Activated CD4-positive, CD25-positive, alpha-beta regulatory T cell treated with anti-CD3 and anti-CD28 coated beads, Interleukin-2, amount 50 U/mL, for 24 hours (primary cell): ENCODE results near the gene PSME3.
"Not testable (repeated sequence)": the region's sequence is repeated elsewhere in the genome, so short reads cannot be mapped to it uniquely, and the experiment has no call there.

Experiments used
- ATAC-seq, 2 donors: fragments of 150-1000 bp; cut with Tn5 transposase; one replicate each; pipeline ENCODE4 v1.10.0; 2021; ENCODE audit warnings: mild to moderate bottlenecking in 1 of 2, moderate library complexity in 1 of 2

PSME3 gene

GRCh38 chr17:42878924-42879595 is 45.9 kb downstream of the PSME3 start:
- ATAC-seq, result no peak

DNA sequence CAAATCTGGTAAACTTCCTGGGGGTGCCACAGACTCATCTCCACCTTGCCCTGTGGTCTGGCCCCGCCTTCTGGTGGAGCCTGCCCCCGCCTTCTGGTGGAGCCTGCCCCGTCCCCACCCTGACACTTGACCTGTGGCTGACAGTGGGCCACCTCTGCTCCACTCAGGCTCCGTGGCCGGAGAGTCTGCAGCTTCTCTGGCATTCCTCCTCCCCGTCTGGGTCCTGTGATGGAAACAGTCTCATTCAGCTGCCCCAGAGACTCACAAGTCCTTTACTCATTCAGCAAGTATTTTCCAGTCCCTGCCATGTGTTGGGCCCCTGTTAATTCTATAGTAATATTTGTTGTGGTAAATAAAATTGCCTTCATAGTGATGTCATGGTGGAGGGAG is 46.4 kb downstream of the PSME3 start:
- no peak for ATAC-seq

DNA sequence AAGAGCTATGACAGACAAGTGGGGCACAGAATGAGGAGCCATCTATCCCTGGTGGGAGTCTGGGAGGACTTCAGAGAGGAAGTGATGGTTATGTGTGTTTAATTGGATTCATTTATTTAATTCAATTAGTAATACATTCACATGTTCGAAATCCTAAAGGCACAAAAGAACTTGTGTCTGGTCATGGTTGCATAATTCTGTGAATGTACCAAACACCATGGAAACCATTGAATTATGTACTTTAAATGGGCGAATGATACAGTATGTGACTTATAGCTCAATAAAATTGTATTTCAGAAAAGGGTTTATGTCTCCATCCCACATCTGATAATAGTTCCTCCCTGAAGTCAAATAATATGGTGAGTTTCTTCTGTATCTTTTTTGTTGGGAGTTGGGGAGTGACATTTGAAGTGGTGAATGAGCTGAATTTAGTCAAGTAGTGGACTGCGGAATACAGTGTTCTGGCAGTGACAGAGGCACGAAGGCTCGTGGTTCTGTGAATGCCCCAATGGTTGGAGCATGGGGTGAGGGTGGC is 47.6 kb downstream of the PSME3 start:
- no peak for ATAC-seq

- ATAC-seq, result not testable (repeated sequence)
Observed at GRCh38 chr17:42881706-42882105, 48.5 kb downstream of the PSME3 start.

DNA sequence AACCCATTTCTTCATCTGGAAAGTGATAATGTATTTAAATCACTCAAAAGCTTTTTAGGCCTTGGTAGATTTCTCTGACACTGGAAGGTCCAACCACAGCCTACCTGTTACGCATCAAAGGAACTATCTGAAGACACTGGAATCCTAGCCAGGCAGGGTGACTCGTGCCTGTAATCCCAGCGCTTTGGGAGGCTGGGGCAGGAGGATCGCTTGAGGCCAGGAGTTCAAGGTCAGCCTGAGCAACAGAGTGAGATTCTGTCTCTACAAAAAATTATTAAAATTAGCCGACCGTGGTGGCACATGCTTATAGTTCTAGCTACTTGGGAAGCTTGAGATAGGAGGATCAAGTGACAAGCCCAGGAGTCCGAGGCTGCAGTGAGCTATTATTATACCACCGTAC is 49.0 kb downstream of the PSME3 start:
- ATAC-seq, result no peak

DNA sequence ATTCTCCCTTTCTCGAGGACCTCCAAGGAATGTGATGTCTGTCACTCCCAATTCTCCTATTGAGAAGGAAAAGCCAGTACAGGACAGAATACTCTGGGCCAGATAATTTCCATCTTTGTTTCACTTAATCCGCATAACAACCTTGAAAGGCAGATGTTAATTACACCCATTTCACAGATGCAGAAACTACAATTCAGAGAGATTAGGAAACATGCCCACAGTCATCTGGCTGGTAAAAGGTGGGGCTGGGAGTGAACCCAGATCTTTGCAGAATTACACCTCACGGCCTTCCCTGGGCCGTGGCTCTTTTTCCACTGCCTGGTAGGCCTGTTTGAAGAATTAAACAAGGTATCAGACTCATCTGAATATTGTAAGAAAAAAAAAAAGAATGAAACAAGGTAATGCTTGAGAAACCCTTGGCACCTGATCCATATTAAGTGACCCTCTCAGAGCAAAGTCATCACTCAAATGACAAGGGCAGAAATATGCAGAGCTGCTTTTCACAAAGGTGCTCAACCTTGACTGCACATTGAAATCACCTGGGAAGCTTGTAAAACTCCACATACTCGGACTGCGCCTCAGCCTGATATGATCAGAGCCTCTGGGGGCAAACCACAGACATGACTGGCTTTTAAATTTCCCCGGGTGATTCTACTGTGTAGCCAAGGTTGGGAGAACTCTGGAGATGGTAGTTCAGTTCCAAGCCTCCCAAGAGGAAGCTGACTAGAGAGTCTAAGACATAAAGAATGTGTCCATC is 50.8 kb downstream of the PSME3 start:
- no peak for ATAC-seq

DNA sequence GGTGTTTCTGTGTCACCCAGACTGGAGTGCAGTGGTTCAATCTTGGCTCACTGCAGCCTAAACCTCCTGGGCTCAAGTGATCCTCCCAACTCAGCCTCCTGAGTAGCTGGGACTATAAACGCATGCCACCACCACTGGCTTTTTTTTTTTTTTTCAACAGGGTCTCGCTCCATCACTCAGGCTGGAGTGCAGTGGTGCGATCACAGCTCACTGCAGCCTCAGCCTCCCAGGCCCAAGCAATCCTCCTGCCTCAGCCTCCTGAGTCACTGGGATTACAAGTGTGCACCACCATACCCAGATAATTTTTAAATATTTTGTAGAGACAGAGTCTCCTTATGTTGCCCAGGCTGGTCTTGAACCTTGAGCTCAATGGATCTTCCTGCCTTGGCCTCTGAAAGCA is 52.6 kb downstream of the PSME3 start:
- ATAC-seq, result not testable (repeated sequence)

- no peak for ATAC-seq
Observed at GRCh38 chr17:42886283-42887176, 53.3 kb downstream of the PSME3 start.

DNA sequence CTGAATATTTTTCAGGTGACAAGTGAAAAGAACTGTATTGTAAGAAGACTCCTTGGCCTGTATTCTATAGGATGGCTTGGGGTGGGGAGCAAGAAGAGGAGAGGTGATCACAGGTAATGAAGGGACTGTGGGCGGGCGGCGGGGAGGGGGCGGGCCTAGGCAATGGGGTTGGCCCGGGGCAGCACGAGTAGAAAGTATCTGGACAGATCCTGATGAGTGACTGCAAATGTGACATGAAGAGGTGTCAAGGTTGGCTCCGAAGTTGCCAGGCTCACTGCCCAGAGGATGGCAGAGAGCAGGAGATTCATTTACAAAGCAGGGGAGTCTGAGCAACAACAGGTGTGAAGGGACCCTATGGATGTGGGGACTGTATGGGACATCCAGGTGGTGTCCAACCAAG is 56.6 kb downstream of the PSME3 start:
- ATAC-seq, result no peak

DNA sequence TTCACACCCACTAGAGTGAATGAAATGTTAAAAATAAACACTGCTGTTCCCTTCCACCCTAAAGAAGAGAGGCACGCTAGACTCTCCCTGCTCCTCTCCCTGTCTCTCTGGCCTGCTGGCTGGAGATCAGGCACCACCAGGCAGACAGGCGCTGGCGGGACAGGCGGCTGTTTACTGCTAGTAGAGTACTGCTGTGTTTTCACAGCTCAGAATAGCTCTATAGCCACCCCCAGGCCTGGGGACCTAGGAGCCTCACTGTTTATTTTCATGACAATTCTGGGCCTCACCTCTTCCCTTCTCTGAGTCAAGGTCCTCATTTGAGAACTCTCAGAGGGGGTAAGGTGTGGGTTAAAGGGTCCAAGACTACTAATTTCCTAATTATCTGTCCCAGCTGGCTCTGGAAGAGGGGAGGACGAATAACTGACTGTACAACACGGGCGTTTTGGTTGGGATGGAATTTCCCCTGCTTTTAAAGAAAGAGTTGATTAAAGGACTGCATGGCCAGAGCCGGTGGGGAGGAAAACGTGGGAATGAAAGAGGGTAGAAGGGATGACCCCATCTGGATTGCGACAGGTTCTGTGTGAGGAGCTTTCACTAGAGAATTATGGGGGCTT is 58.4 kb downstream of the PSME3 start:
- no peak for ATAC-seq

DNA sequence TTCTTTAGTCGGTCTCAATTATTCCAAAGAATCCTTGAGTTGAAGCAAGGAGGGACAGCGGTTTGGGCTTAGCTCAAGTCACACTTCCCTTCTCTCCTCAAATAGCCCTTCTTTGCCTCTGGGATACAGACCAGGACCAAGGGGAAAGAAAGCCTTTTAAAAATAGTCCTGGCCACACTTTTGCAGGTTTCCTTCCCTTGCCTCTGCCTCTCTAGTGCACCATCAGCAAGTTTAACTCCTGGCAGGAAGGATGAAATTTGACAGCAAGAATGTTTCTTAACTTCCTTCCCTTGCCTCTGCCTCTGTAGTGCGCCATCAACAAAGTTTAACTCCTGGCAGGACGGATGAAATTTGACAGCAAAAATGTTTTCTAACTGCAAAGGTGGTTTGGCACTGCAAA is 60.2 kb downstream of the PSME3 start:
- no peak for ATAC-seq
